ENCODE data around the gene IFT172.

DNA sequence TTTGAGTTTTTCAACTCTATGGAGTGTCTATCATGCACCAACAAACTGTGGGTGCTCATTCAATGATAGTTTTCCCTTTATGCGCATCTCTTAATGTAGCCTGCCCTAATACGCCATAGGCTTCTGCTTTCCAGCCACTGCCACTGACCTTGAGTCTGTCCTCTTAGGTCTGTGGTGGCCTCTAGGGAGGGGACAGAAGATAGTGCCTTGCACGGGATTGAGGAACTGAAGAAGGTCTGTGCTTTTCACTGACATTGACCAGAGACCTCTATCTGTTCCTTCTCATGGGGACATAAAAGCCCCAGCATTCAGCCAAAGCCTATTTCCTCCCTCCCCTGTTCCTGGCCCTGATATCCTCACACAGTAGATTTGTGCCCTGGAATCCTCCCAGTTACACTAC, 9.4 kb upstream of the IFT172 start:
- TF ChIP-seq POLR2A (IDR thresholded peaks at IDR 0.05), result no peak
- TF ChIP-seq, protein P1, sequence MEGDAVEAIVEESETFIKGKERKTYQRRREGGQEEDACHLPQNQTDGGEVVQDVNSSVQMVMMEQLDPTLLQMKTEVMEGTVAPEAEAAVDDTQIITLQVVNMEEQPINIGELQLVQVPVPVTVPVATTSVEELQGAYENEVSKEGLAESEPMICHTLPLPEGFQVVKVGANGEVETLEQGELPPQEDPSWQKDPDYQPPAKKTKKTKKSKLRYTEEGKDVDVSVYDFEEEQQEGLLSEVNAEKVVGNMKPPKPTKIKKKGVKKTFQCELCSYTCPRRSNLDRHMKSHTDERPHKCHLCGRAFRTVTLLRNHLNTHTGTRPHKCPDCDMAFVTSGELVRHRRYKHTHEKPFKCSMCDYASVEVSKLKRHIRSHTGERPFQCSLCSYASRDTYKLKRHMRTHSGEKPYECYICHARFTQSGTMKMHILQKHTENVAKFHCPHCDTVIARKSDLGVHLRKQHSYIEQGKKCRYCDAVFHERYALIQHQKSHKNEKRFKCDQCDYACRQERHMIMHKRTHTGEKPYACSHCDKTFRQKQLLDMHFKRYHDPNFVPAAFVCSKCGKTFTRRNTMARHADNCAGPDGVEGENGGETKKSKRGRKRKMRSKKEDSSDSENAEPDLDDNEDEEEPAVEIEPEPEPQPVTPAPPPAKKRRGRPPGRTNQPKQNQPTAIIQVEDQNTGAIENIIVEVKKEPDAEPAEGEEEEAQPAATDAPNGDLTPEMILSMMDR (IDR thresholded peaks at IDR 0.05), result no peak
- no peak for TF ChIP-seq POLR2AphosphoS5 (IDR thresholded peaks at IDR 0.05; ENCODE audit: insufficient read depth in 1 of 2, low read depth in 1 of 2)
